Uterus (tissue), 4 donors: ENCODE measurements around the gene C5orf15. TPM values are rescaled to one million over a fixed set of nuclear protein-coding genes. Genes with fewer than 3 reads are reported as not detected.

Experiments
- DNase-seq, 2 donors: peaks; one replicate each; pipeline ENCODE4 v3.0.0-alpha.2; 2019 to 2020
- H3K27ac ChIP-seq, 2 donors: fragments of 200-600 bp; sonication (generic); 1 replicate in 1 of 2; 2 replicates in 1 of 2; pipeline ENCODE4 v1.5.1; 2016 to 2018
- H3K27me3 ChIP-seq, 2 donors: fragments of 200-600 bp; sonication (generic); one replicate each; pipeline ENCODE4 v1.5.1; 2018 to 2019; ENCODE audit warnings: control low read depth in 1 of 2
- H3K36me3 ChIP-seq, 2 donors: fragments of 200-600 bp; sonication (generic); one replicate each; pipeline ENCODE4 v1.5.1; 2019; ENCODE audit warnings: control low read depth in 1 of 2
- H3K4me1 ChIP-seq, 2 donors: fragments of 200-600 bp; sonication (generic); one replicate each; pipeline ENCODE4 v1.5.1; 2018 to 2019; ENCODE audit warnings: control low read depth in 1 of 2
- H3K4me3 ChIP-seq, 2 donors: fragments of 200-600 bp; sonication (generic); 1 replicate in 1 of 2; 2 replicates in 1 of 2; pipeline ENCODE4 v1.5.1; 2018 to 2019; ENCODE audit warnings: mild to moderate bottlenecking in 1 of 2
- H3K9me3 ChIP-seq, 2 donors: fragments of 200-600 bp; sonication (generic); one replicate each; pipeline ENCODE4 v1.5.1; 2019; ENCODE audit warnings: control low read depth in 1 of 2
- CTCF ChIP-seq, 4 experiments: fragments of 200-600 bp in 2 of 4; fragments of 450-650 bp in 2 of 4; sonication (generic) in 2 of 4; IDR thresholded peaks; one replicate each; pipeline ENCODE4 v1.5.1; 2016 to 2019; ENCODE audit warnings: antibody characterized with exemption in 4 of 4, mild to moderate bottlenecking in 2 of 4, moderate library complexity in 1 of 4
- POLR2A ChIP-seq, 2 donors: fragments of 450-650 bp; IDR thresholded peaks; one replicate each; pipeline ENCODE4 v1.6.1; 2016; ENCODE audit warnings: antibody characterized with exemption in 2 of 2, mild to moderate bottlenecking in 1 of 2, moderate library complexity in 1 of 2
- intact Hi-C: fragments of 100-400 bp; cut with DNase I; formaldehyde crosslinking; loops from one replicate; pipeline ENCODE4 v1.15.1; 2023; ENCODE audit warnings: low total_unique reads
- total RNA-seq, 4 donors: library from RNA; depleted of rRNA in 3 of 4; stranded (reverse); fragments of >200 nt in 3 of 4; gene quantifications; one replicate each; pipeline versions ENCODE4 v1.1.0 to v1.2.4, GENCODE V29; 2014 to 2023
- donor health status: DM: yes; HTN: yes; CAD: no.

Gene C5orf15
- total RNA-seq, 4 donors from 2014 or later: 10.5 to 98.9 (median 27.5) TPM

GRCh38 chr5:133995883-133996563 is 27.6 kb upstream of the C5orf15 start:
- no peaks in the 10 kb centered on the region for H3K36me3 ChIP-seq
- peaks cover 0 to 21% of the 10 kb centered on the region in 2 donors for H3K4me1 ChIP-seq
- H3K27ac ChIP-seq: no peak overlapping the region
- no peak for TF ChIP-seq POLR2A (IDR thresholded peaks at IDR 0.05)
- TF ChIP-seq CTCF (IDR thresholded peaks at IDR 0.05): no peak
- H3K4me3 ChIP-seq: no peak overlapping the region
- H3K9me3 ChIP-seq: no peaks in the 10 kb centered on the region
- no peaks in the 10 kb centered on the region for H3K27me3 ChIP-seq
- intact Hi-C loops: no loop called here
- DNase-seq: no peak

GRCh38 chr5:133995341-133995740 is 26.9 kb upstream of the C5orf15 start:
- Histone ChIP-seq H3K9me3 (no peaks in the 10 kb centered on the region), H3K27me3 (no peaks in the 10 kb centered on the region), H3K4me1 (peaks cover 0 to 21% of the 10 kb centered on the region in 2 donors), H3K4me3 (no peak overlapping the region), H3K36me3 (no peaks in the 10 kb centered on the region), H3K27ac (no peak overlapping the region)
- TF ChIP-seq POLR2A (IDR thresholded peaks at IDR 0.05): no peak
- no peak for TF ChIP-seq CTCF (IDR thresholded peaks at IDR 0.05)
- intact Hi-C loops: no loop called here
- DNase-seq: no peak

- no peaks in the 10 kb centered on the region for H3K36me3 ChIP-seq
- no peak for DNase-seq
- no peak for TF ChIP-seq CTCF (IDR thresholded peaks at IDR 0.05)
- TF ChIP-seq POLR2A (IDR thresholded peaks at IDR 0.05): no peak
- H3K4me3 ChIP-seq: no peak overlapping the region
- no peak overlapping the region for H3K27ac ChIP-seq
- intact Hi-C loops: no loop called here
- no peaks in the 10 kb centered on the region for H3K9me3 ChIP-seq
- peaks cover 0 to 21% of the 10 kb centered on the region in 2 donors for H3K4me1 ChIP-seq
- no peaks in the 10 kb centered on the region for H3K27me3 ChIP-seq
Measured at GRCh38 chr5:133994990-133995333, 26.5 kb upstream of the C5orf15 start.

GRCh38 chr5:133994297-133994989 is 26.0 kb upstream of the C5orf15 start:
- no peaks in the 10 kb centered on the region for H3K9me3 ChIP-seq
- H3K27me3 ChIP-seq: no peaks in the 10 kb centered on the region
- no peak for DNase-seq
- H3K4me1 ChIP-seq: peaks cover 0 to 21% of the 10 kb centered on the region in 2 donors
- no peak overlapping the region for H3K27ac ChIP-seq
- intact Hi-C loops: no loop called here
- H3K36me3 ChIP-seq: no peaks in the 10 kb centered on the region
- H3K4me3 ChIP-seq: no peak overlapping the region
- TF ChIP-seq CTCF (IDR thresholded peaks at IDR 0.05): no peak
- no peak for TF ChIP-seq POLR2A (IDR thresholded peaks at IDR 0.05)

- no peak overlapping the region for H3K27ac ChIP-seq
- no peaks in the 10 kb centered on the region for H3K27me3 ChIP-seq
- intact Hi-C loops: no loop called here
- no peaks in the 10 kb centered on the region for H3K36me3 ChIP-seq
- no peaks in the 10 kb centered on the region for H3K9me3 ChIP-seq
- peaks cover 0 to 17% of the 10 kb centered on the region in 2 donors for H3K4me1 ChIP-seq
- TF ChIP-seq POLR2A (IDR thresholded peaks at IDR 0.05) (no peak), CTCF (IDR thresholded peaks at IDR 0.05) (no peak)
- H3K4me3 ChIP-seq: no peak overlapping the region
- DNase-seq: no peak
Measured at GRCh38 chr5:133993185-133993936, 24.9 kb upstream of the C5orf15 start.
